Astrocyte (in vitro differentiated cells and primary cell): ENCODE results near the gene PAPSS2. TPM values are rescaled to one million over a fixed set of nuclear protein-coding genes. Genes with fewer than 3 reads are reported as not detected.
"Not testable (repeated sequence)": the region's sequence is repeated elsewhere in the genome, so short reads cannot be mapped to it uniquely, and the experiment has no call there.

Experiments used
- DNase-seq: peaks from one replicate; pipeline ENCODE4 v3.0.0-alpha.2; 2010; ENCODE audit warnings: low read depth
- FAIRE-seq: peaks from 2 replicates; lab custom pipeline; 2011; peaks lifted over from hg19 to GRCh38; lab: Jason Lieb, UNC
- H2AFZ ChIP-seq: 2 replicates; pipeline ENCODE4 v1.6.0; 2012; ENCODE audit warnings: low read depth, low read length, inconsistent platforms
- H3K27ac ChIP-seq: 2 replicates; pipeline ENCODE4 v1.5.1; 2011; ENCODE audit warnings: low read depth, low read length, inconsistent platforms
- H3K27me3 ChIP-seq: 2 replicates; pipeline ENCODE4 v1.6.0; 2011; ENCODE audit warnings: low read length, inconsistent platforms; ENCODE audit not compliant: insufficient read depth
- H3K36me3 ChIP-seq: 2 replicates; pipeline ENCODE4 v1.5.1; 2011; ENCODE audit warnings: low read length, inconsistent platforms; ENCODE audit not compliant: insufficient read depth
- H3K4me1 ChIP-seq: 2 replicates; pipeline ENCODE4 v1.5.1; 2011; ENCODE audit warnings: low read length, inconsistent platforms; ENCODE audit not compliant: insufficient read depth
- H3K4me2 ChIP-seq: 2 replicates; pipeline ENCODE4 v1.6.0; 2012; ENCODE audit warnings: low read length, inconsistent platforms
- H3K4me3 ChIP-seq: 2 replicates; pipeline ENCODE4 v1.5.1; 2011; ENCODE audit warnings: low read depth, mild to moderate bottlenecking, low read length, inconsistent platforms; ENCODE audit not compliant: insufficient read depth
- H3K79me2 ChIP-seq: 2 replicates; pipeline ENCODE4 v1.6.0; 2012; ENCODE audit warnings: mild to moderate bottlenecking, low read length, inconsistent platforms; ENCODE audit not compliant: insufficient read depth
- H3K9ac ChIP-seq: 2 replicates; pipeline ENCODE4 v1.6.0; 2012; ENCODE audit warnings: mild to moderate bottlenecking, low read length, inconsistent platforms
- H3K9me3 ChIP-seq: 2 replicates; pipeline ENCODE4 v1.5.1; 2012; ENCODE audit warnings: low read depth, mild to moderate bottlenecking, low read length, inconsistent platforms; ENCODE audit not compliant: insufficient read depth
- H4K20me1 ChIP-seq: 2 replicates; pipeline ENCODE4 v1.6.0; 2012; ENCODE audit warnings: low read length, inconsistent platforms; ENCODE audit not compliant: insufficient read depth
- H3K27ac Mint-ChIP-seq: one replicate; pipeline ENCODE4 v1.8.0; 2021; ENCODE audit warnings: mild to moderate bottlenecking, mixed read lengths; ENCODE audit not compliant: unreplicated experiment
- H3K27me3 Mint-ChIP-seq: one replicate; pipeline ENCODE4 v1.8.0; 2021; ENCODE audit warnings: low read depth, mixed read lengths; ENCODE audit not compliant: unreplicated experiment
- H3K36me3 Mint-ChIP-seq: one replicate; pipeline ENCODE4 v1.8.0; 2021; ENCODE audit warnings: low read depth, mixed read lengths; ENCODE audit not compliant: unreplicated experiment
- H3K4me1 Mint-ChIP-seq: one replicate; pipeline ENCODE4 v1.8.0; 2021; ENCODE audit warnings: low read depth, mixed read lengths; ENCODE audit not compliant: unreplicated experiment
- H3K4me3 Mint-ChIP-seq: one replicate; pipeline ENCODE4 v1.8.0; 2021; ENCODE audit warnings: mild to moderate bottlenecking, moderate library complexity, mixed read lengths; ENCODE audit not compliant: unreplicated experiment
- H3K9me3 Mint-ChIP-seq: one replicate; pipeline ENCODE4 v1.8.0; 2021; ENCODE audit warnings: mild to moderate bottlenecking, mixed read lengths; ENCODE audit not compliant: unreplicated experiment
- CTCF ChIP-seq: IDR thresholded peaks from 2 replicates; pipeline ENCODE4 v1.5.1; 2011; ENCODE audit warnings: low read depth, mild to moderate bottlenecking, inconsistent platforms, low read length, moderate library complexity; ENCODE audit not compliant: insufficient read depth
- EZH2 ChIP-seq: IDR thresholded peaks from 2 replicates; pipeline ENCODE4 v1.6.1; 2012; ENCODE audit warnings: mild to moderate bottlenecking, low read length, inconsistent platforms; ENCODE audit not compliant: insufficient read depth
- total RNA-seq: library from RNA; stranded (reverse); gene quantifications from 2 replicates; pipeline ENCODE4 v1.2.1, GENCODE V29; 2021

Gene PAPSS2
- total RNA-seq, 1 donor from 2014 or later, result 48.6 TPM

DNA sequence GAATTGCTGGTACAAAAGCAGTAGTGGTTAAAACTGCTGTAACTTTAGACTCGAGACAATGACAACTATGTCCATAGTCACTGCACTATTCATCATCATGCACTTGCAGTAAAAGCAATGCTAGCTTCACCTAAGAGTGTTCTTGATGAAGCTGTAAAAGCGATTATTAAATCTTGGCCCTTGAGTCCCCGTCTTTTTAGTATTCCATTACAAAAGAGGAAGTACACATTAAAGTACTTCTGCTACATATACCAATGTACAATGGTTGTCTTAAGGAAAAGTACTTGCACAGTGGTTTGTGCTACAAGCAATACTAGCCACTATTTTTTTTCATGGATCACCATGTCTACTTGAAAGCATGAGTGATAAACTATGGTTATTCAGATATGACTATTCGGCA, 80.0 kb downstream of the PAPSS2 start:
- no peak overlapping the region for H3K27ac Mint-ChIP-seq
- H3K4me2 ChIP-seq, result no peak overlapping the region
- H3K9ac ChIP-seq, result no peak overlapping the region
- TF ChIP-seq EZH2 (no peak), CTCF (no peak)
- peaks cover 9% of the 10 kb centered on the region for H3K36me3 Mint-ChIP-seq
- no peaks in the 10 kb centered on the region for H3K27me3 Mint-ChIP-seq
- H3K79me2 ChIP-seq, result no peaks in the 10 kb centered on the region
- H2AFZ ChIP-seq, result no peak overlapping the region
- H3K4me1 ChIP-seq, result peaks cover 5% of the 10 kb centered on the region
- H3K27me3 ChIP-seq, result no peaks in the 10 kb centered on the region
- FAIRE-seq (no peak), DNase-seq (no peak)
- H4K20me1 ChIP-seq, result peaks cover 7% of the 10 kb centered on the region
- H3K4me3 ChIP-seq, result no peak overlapping the region
- H3K36me3 ChIP-seq, result peaks cover 19% of the 10 kb centered on the region
- H3K9me3 Mint-ChIP-seq, result no peaks in the 10 kb centered on the region
- H3K4me3 Mint-ChIP-seq, result no peak overlapping the region
- H3K27ac ChIP-seq, result no peak overlapping the region
- no peaks in the 10 kb centered on the region for H3K9me3 ChIP-seq
- peaks cover 3% of the 10 kb centered on the region for H3K4me1 Mint-ChIP-seq

DNA sequence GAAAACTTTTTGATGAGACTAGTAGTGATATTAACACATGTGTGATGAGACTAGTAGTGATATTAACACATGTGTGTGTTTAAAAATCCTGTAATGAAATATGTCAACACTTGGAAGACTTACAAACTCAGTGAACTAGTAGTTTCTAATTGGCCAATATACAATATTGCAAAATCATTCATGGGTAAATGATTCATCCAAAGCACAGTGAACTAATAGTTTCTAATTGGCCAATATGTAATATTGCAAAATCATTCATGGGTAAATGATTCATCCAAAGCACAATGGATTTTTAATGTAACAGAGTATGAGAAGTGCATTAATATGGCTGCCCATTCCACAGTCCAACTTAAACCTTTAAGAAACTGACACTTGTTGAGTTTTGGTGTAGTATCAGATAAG, 80.6 kb downstream of the PAPSS2 start:
- H2AFZ ChIP-seq, result no peak overlapping the region
- no peaks in the 10 kb centered on the region for H3K4me1 ChIP-seq
- H3K27ac ChIP-seq, result no peak overlapping the region
- Mint-ChIP-seq H3K27me3 (no peaks in the 10 kb centered on the region), H3K9me3 (no peaks in the 10 kb centered on the region), H3K4me3 (no peak overlapping the region), H3K27ac (no peak overlapping the region), H3K36me3 (peaks cover 10% of the 10 kb centered on the region), H3K4me1 (no peaks in the 10 kb centered on the region)
- no peaks in the 10 kb centered on the region for H3K79me2 ChIP-seq
- no peaks in the 10 kb centered on the region for H3K27me3 ChIP-seq
- no peaks in the 10 kb centered on the region for H3K9me3 ChIP-seq
- H4K20me1 ChIP-seq, result peaks cover 8% of the 10 kb centered on the region
- no peak for TF ChIP-seq CTCF
- no peak for TF ChIP-seq EZH2
- H3K4me2 ChIP-seq, result no peak overlapping the region
- DNase-seq (peak; percentile 29), FAIRE-seq (peak; percentile 20)
- H3K9ac ChIP-seq, result no peak overlapping the region
- H3K36me3 ChIP-seq, result peaks cover 24% of the 10 kb centered on the region
- H3K4me3 ChIP-seq, result no peak overlapping the region

GRCh38 chr10:87742992-87743610, 83.4 kb downstream of the PAPSS2 start:
- not testable (repeated sequence) for H3K4me3 Mint-ChIP-seq, H3K9me3 Mint-ChIP-seq, H3K27ac ChIP-seq, H3K9ac ChIP-seq, H3K27me3 Mint-ChIP-seq, DNase-seq, FAIRE-seq, H3K27me3 ChIP-seq, H2AFZ ChIP-seq, H3K79me2 ChIP-seq, H3K9me3 ChIP-seq, H3K4me1 ChIP-seq, H3K4me3 ChIP-seq, H3K27ac Mint-ChIP-seq, H3K4me2 ChIP-seq, H3K4me1 Mint-ChIP-seq, H4K20me1 ChIP-seq
- H3K36me3 ChIP-seq, result peaks cover 32% of the 10 kb centered on the region
- H3K36me3 Mint-ChIP-seq, result peaks cover 16% of the 10 kb centered on the region
